T follicular helper cell (primary cell): ENCODE measurements around the gene CHRM1.

Experiments used
- DNase-seq: peaks from one replicate; pipeline ENCODE4 v3.0.0-alpha.2; 2020; ENCODE audit warnings: low read depth

CHRM1 gene

DNA sequence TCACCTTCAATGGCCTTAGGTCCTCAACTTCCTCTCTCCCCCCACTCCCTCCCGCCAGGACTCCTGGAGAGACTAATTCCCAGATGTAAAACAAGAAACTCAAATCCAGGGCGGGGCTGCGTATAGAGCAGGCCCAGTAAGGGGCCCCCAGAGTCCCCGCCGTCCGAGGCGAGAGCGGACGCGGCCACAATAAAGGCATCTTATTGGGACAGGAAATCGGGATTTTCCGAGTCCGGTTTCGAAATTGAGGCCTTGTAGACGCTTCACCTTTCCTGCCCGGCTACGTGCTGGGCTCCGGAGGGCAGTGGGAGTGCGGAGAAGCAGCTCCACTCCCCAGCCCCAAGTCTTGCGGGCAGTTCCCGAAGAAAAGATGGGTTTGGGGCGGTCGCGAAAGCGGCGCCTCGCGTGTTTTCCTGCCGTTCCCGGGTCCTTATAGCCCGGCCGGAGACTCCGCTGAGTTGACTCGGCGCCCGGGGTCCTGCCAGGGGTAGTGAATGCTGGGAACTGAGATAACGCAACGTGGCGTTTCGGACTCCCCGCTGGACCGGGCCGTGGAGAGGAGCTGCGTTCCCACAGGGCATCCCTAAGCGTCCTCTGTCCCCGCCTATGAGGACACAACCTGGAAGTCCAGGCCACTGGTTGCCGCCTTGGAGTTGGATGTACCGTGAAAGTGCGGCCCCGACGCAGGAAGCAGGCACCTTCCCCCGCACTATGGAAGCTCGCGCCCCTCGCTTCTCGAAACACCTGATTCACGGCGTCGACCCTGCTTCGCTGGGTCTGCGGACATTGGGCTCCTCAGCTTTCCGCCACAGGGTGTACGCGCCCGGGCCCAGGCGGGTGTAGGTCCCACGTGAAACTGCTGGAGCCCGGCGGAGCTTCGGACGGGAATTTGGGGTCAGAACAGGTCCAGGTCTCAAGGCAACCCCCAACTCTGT, 4.8 kb upstream of the CHRM1 start:
- no peak for DNase-seq

- DNase-seq: no peak
Observed at GRCh38 chr11:62925308-62925707, 4.1 kb upstream of the CHRM1 start.

DNA sequence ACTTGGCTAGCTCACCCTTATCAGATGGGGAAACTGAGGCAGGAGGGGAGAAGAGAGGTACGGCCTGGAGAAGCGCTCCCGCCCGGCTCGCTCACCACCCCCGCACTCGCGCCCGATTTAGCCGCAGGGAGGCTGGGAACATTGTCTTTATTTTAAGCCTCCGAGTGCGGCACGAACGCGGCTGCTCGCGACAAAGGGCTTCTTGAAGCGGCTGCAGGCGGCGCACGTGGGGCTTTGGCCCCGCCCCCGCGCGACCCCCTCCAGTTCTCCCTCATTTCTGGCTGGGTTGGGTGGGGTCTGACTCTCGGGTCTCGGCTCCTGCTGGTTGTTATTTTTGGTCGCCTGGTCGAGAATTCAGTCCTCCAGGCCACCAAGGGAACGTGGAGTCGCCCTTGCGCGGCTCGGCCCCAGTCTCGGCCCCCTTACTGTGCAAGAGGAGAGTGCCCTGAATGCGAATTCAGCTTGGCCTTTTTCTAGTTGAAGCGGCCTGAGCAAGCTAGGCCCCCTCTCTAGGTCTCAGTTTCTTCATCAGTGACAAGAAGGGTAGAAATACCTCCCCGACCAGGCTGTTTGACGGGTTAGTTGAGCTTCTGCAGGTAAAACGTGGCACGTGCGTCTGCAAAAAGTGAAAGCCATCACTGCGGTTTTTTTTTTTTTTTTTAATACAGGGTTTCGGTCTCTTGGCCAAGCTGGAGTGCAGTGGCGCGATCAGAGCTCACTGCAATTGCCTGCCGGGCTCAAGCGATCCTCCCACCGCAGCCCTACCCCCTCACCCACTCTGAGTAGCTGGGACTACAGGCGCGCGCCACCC, 2.6 kb upstream of the CHRM1 start:
- DNase-seq: peak; percentile 12

DNA sequence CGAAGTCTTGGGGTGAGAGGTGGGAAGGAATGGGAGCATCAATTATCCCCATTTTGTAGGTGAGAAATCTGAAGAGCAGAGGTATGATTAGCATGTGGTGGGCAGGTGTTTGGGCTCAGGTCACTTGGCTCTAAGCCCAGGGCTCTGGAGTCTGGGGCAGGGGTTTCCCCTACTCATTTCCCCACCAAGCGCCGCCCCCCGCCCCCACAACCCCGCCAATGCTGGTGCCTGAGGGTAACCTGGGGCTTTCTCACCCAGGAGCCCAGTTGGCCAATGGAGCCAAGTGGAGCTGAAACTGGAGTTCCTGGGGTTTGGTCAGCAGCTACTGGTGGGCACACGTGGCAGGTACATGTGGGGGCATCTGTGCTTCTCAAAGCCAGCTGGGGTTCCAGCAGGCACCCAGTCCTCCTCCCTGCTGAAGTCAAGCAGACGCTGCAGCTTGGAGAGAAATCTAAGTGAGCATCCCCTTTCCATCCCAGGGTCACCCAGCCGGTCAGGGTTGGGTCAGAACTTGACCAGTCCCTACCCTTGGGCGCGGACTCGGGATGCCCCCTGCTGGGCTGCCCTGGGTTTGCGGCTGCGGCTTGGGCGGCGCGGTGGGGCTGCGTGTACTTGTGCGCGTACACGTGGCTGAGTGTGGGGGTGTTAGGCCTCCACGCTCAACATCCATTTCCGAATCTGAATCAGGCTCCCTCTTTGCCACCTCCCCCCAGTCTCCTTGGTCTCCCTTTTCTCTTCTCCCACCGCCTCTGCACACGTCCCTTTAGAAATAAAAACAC, 1.7 kb upstream of the CHRM1 start:
- DNase-seq: no peak

DNA sequence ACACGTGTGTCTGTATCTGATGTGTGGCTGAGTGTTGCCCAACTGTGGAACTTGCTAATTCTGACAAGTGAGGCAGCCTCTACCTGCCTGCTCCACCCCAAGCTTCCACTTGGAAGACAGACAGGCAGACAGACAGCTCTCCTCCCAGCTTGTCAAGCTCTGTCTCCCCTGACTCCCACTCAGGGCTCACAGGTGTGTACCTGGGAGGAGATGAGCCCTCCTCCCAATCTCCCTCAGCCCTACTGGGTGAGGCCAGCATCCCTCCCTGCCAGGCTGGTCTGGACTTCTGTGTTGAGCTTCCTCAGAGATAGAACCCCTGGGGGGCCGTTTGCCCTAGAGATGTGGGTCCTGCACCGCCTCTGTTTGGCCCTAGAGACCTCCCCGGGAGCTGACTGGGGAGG, 1.0 kb upstream of the CHRM1 start:
- DNase-seq: no peak

DNA sequence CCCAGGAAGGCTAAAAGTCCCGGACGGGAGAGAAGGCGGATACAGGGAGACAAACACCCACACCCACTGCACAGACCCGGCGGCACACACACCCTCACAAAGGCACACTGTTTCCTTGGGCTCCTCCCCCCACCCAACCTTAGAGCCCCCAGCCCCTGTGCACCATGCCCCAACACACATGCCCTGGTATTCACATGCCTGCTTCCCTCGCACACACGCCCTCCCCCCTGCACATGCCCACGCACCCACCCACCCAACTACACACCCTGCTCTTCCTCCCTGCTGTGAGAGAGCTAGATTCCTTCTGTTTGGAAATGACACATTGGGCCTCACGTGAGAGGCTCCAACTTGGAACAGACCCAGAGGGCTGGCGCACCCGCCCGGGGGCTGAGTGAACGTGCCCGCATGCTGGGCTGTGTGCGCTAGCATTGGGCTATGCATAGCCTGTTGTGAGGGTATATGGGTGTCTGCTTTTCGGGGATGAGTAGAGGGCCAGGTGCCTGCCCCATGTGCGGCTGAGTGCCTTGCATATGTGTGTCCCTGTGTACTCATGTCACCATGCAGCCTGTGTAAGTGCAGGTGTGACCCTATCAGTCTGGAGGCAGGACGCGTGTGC, 518 bp upstream of the CHRM1 start:
- DNase-seq: no peak

- DNase-seq: no peak
Observed at GRCh38 chr11:62919898-62920640, 1.1 kb downstream of the CHRM1 start.

- DNase-seq: no peak
Observed at GRCh38 chr11:62919476-62919875, 1.7 kb downstream of the CHRM1 start.

GRCh38 chr11:62918531-62918930, 2.6 kb downstream of the CHRM1 start:
- no peak for DNase-seq

GRCh38 chr11:62917906-62918502, 3.2 kb downstream of the CHRM1 start:
- no peak for DNase-seq

GRCh38 chr11:62914416-62914815, 6.7 kb downstream of the CHRM1 start:
- no peak for DNase-seq

DNA sequence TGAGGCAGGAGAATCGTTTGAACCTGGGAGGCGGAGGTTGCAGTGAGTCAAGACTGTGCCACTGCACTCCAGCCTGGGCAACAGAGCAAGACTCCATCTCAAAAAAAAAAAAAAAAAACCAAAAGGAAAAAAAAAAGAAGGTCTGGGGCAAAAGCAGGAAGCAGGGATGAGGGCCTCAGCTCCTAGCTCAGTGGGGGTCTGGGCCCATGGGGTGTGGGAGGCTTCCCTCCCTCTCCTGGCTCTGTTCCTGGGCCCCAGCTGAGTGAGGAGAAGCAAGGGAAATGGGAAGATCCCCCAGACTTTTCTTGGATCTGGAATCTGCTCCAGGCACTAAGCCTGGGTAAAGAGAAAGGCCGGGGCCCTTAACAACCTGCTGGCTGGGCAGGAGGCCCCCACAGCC, 8.9 kb downstream of the CHRM1 start:
- DNase-seq: no peak

DNA sequence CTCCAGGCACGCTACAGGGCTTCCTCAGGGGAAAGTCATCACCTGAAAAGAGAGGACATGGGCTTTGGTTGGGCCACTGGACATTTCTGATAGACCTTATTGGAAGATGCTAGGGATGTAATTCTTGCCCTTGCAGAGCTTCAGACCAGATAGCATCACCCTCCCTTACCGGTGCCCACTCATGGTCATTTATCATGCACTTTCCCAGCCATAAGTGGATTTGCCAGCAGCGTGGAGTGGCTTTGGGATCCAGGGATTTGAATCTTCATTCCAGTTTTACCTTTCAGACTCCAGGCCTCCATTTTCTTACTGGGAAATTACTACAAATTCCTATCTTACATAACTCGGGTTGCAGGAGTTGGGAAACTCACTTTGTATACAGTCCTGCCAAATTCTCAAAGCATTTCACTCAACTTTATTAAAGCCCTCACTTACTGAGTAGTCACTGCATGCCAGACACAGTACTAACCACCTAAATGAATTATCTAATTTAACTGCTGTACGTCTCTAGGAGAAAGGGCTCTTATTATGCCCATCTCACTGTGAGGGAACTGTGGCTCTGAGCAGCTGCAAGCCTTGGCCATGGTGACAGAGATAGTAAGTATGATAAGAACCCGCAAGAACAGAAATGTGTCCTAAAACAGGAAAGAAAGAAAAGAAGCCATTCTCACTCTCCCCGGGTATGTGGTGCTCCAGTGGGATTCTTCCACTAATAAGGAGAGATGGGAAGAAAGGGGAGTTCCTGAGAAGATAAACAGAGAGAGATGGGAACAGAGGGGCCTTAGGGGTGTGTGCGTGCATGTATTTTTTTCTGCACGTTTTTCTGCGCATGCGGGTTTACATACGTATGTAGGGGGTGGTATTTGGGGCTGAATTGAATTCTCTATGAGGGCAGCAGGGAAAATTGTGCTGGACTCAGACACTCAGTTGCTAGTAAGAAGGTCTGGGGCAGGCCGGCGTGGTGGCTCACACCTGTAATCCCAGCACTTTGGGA, 9.7 kb downstream of the CHRM1 start:
- DNase-seq: no peak

GRCh38 chr11:62910141-62910882, 10.9 kb downstream of the CHRM1 start:
- no peak for DNase-seq

DNA sequence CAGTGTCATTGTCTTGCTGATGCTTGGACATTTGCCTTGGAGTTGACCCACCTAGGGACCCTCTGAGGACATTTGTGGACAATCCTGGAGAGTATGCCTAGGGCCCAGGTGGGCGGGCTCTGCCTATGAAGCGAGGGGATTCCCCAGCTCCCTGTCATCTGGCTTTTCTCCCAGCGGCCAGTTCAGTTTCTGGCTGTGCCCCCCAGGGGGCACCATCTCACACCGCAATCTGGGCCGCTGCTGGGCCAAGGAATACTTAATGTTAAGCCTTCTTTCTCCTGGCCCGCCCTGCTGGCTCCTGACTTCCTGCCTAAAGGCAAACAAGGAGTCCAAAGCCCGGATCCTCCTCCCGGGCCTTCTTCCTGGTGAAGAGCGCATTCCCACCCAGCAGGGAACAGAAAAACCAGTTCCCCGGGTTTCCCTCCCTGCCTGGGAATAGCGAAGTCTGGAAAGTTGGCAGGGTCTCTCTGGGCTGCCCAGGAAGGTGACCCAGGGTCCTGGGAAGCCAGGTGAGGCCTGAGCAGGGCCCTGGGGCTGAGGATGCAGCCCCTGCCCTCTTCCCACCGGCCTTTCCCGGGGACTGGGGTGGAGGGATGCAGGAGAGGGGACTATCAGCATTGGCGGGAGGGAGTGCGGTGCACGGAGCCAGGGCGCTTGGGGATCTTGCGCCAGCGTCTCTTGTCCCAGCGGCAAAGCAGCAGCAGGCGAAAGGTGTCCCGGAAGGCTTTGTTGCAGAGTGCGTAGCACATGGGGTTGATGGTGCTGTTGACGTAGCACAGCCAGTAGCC, 11.9 kb downstream of the CHRM1 start:
- no peak for DNase-seq

DNA sequence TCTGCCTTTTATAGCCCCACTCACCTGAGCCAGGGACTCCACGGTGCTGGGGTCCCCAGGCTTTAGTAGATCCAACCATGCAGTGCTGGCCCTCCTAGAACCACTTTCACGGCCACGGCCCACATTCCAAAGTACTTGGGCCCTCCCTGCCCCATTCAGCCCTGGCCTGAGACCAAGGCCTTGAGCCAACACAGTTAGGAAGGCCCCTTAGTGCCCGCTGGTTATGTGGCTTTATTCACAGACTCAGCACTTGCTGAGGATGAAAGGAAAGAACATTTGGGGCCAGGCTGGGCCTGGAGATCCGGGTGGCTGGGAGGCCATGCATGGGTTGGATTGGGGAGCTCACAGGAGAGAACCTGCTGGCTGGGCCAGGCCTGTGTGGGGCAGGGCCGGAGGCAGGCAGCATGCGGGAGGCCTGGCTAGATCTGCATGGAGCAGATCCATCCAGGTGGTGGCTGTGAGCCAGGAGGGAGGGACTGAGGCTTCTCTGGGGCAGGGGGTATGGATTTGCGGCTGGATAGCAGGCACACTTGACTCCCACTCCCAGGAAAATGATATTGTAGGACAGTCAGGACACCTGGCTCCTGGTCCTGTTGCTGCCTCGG, 12.6 kb downstream of the CHRM1 start:
- DNase-seq: no peak

DNA sequence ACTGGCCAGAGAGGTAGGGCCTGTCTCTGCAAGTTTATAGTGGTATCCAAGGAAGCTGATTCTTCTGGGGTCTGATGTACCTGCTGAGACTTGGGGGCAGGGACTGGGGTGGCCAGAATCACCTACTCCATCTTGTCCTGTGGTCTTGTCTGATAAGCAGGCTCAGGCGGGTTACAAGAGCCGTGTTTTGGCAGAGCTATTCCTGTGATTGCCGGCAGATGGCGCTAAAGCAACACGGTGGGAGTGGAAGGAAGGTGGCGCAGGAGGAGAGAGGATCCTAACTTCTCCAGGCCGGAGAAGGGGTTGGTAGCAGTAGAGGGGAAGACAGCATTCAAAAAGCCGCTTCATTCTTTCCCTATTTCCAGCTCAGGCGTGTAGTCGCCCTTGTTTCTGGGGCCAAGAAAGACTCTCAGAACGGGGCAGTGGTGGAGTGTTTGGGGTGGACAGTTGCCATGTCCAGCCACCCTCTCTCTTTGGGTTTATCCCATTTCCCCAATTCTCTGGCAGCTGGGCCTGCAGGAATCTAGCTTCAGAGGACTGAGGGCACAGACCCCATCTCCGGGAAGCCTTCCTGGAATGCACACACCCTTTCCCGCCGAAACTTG, 15.1 kb downstream of the CHRM1 start:
- peak; percentile 64 for DNase-seq
